ENCODE measurements around the gene CALHM3.

CALHM3 gene

GRCh38 chr10:103442031-103442461 lies 37.0 kb downstream of the CALHM3 start:
- no peak for TF ChIP-seq CTCF (IDR thresholded peaks at IDR 0.05; ENCODE audit: low read depth, low read length, missing control alignments)
- no peak overlapping the region for H3K4me3 ChIP-seq (replicated peaks; ENCODE audit: low read depth, low read length)
- DNase-seq (ENCODE audit: extremely low read depth, low read depth) = no peak

GRCh38 chr10:103441611-103442010 lies 37.4 kb downstream of the CALHM3 start:
- no peak for DNase-seq (ENCODE audit: extremely low read depth, low read depth)
- no peak overlapping the region for H3K4me3 ChIP-seq (replicated peaks; ENCODE audit: low read depth, low read length)
- no peak for TF ChIP-seq CTCF (IDR thresholded peaks at IDR 0.05; ENCODE audit: low read depth, low read length, missing control alignments)

- H3K4me3 ChIP-seq (replicated peaks; ENCODE audit: low read depth, low read length) = no peak overlapping the region
- TF ChIP-seq CTCF (IDR thresholded peaks at IDR 0.05; ENCODE audit: low read depth, low read length, missing control alignments) = no peak
- DNase-seq (ENCODE audit: extremely low read depth, low read depth) = no peak
Measured at GRCh38 chr10:103441206-103441605, 37.8 kb downstream of the CALHM3 start.

GRCh38 chr10:103440416-103440815 lies 38.6 kb downstream of the CALHM3 start:
- H3K4me3 ChIP-seq (replicated peaks; ENCODE audit: low read depth, low read length) = no peak overlapping the region
- TF ChIP-seq CTCF (IDR thresholded peaks at IDR 0.05; ENCODE audit: low read depth, low read length, missing control alignments) = no peak
- no peak for DNase-seq (ENCODE audit: extremely low read depth, low read depth)

GRCh38 chr10:103439776-103440175 lies 39.3 kb downstream of the CALHM3 start:
- TF ChIP-seq CTCF (IDR thresholded peaks at IDR 0.05; ENCODE audit: low read depth, low read length, missing control alignments) = no peak
- no peak for DNase-seq (ENCODE audit: extremely low read depth, low read depth)
- H3K4me3 ChIP-seq (replicated peaks; ENCODE audit: low read depth, low read length) = no peak overlapping the region

GRCh38 chr10:103433858-103434257 lies 45.2 kb downstream of the CALHM3 start:
- TF ChIP-seq CTCF (IDR thresholded peaks at IDR 0.05; ENCODE audit: low read depth, low read length, missing control alignments) = no peak
- H3K4me3 ChIP-seq (replicated peaks; ENCODE audit: low read depth, low read length) = no peak overlapping the region
- DNase-seq (ENCODE audit: extremely low read depth, low read depth) = no peak

GRCh38 chr10:103431902-103432301 lies 47.1 kb downstream of the CALHM3 start:
- H3K4me3 ChIP-seq (replicated peaks; ENCODE audit: low read depth, low read length) = no peak overlapping the region
- no peak for TF ChIP-seq CTCF (IDR thresholded peaks at IDR 0.05; ENCODE audit: low read depth, low read length, missing control alignments)
- no peak for DNase-seq (ENCODE audit: extremely low read depth, low read depth)
